Measurements from ENCODE around the gene PEX11B.

The PEX11B gene

GRCh38 chr1:145868232-145868631 is 50.3 kb downstream of the PEX11B start:
- Histone ChIP-seq H3K4me3 (replicated peaks; ENCODE audit: low read depth, low read length) (no peak overlapping the region), H3K27me3 (replicated peaks; ENCODE audit: control insufficient read depth, insufficient read depth, low read length) (no peaks in the 10 kb centered on the region; the same call in none of the 2 replicates), H3K36me3 (ENCODE audit: control insufficient read depth, insufficient read depth, low read length) (no peaks in the 10 kb centered on the region)
- no peak for DNase-seq (ENCODE audit: extremely low read depth, insufficient read length)
- no peak for TF ChIP-seq CTCF (IDR thresholded peaks at IDR 0.05; ENCODE audit: insufficient read depth, low read length, poor library complexity, severe bottlenecking)

DNA sequence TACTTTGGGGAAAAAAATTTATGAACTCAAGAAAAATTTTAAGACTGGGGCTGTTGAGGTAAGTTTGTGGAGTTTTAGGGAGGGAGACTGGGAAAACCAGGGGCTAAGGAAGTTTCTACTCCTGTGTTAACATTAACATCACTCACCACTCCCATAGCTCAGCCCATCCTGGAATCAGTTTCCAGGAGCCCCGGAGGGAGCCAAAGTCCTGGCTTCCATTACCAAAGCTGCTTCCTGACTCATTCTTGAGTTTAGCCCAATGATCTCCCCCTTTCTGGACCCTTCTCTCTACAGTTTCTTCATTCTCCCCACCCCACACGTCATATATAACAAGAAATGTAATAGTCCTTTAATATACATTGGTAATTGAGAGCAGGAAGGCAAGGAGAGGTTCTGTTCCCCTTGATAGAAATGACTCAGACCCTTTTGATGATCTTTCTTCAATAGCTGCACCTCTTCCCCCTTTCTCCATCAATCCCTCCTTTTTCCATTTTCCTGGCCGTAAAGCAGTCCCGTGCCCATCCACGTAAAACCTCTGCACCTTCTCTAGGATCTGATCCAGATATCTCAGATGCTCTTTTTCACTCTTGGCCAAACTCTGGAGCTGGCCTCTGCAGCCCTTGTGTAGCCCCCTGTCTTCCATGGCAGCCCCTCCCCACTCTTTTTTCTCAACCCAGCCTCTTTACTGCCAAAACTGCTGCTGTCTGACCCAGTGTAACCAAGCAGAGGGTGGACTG is 55.1 kb downstream of the PEX11B start:
- H3K36me3 ChIP-seq (ENCODE audit: control insufficient read depth, insufficient read depth, low read length) = no peaks in the 10 kb centered on the region
- DNase-seq (ENCODE audit: extremely low read depth, insufficient read length) = no peak
- no peak overlapping the region for H3K4me3 ChIP-seq (replicated peaks; ENCODE audit: low read depth, low read length)
- no peaks in the 10 kb centered on the region for H3K27me3 ChIP-seq (replicated peaks; ENCODE audit: control insufficient read depth, insufficient read depth, low read length)
- no peak for TF ChIP-seq CTCF (IDR thresholded peaks at IDR 0.05; ENCODE audit: insufficient read depth, low read length, poor library complexity, severe bottlenecking)

Measured in GM06990 (cell line).